ENCODE results near the gene ITK. TPM values are rescaled to one million over a fixed set of nuclear protein-coding genes. Genes with fewer than 3 reads are reported as not detected.

Gene ITK
- total RNA-seq, 3 donors from 2014 or later, result 3.3 to 4.4 (median 3.4) TPM

- no peaks in the 10 kb centered on the region for H3K4me1 ChIP-seq
- H3K27me3 ChIP-seq, result no peaks in the 10 kb centered on the region
- H3K36me3 ChIP-seq, result no peaks in the 10 kb centered on the region
- TF ChIP-seq POLR2A (IDR thresholded peaks at IDR 0.05) (no peak), CTCF (IDR thresholded peaks at IDR 0.05) (no peak), POLR2AphosphoS5 (IDR thresholded peaks at IDR 0.05) (no peak)
- intact Hi-C loops (cut with DNase I; ENCODE audit: low total_unique reads), result no loop called here
- no peak overlapping the region for H3K4me3 ChIP-seq
- no peak for DNase-seq (ENCODE audit: low spot score in 2 of 2)
- no peaks in the 10 kb centered on the region for H3K9me3 ChIP-seq
- H3K27ac ChIP-seq, result no peak overlapping the region
Observed at GRCh38 chr5:157282150-157282549, 101.5 kb downstream of the ITK start.

GRCh38 chr5:157283434-157283833 lies 102.8 kb downstream of the ITK start:
- intact Hi-C loops (cut with DNase I; ENCODE audit: low total_unique reads), result no loop called here
- H3K27ac ChIP-seq, result no peak overlapping the region
- DNase-seq (ENCODE audit: low spot score in 2 of 2), result no peak
- H3K9me3 ChIP-seq, result no peaks in the 10 kb centered on the region
- H3K36me3 ChIP-seq, result no peaks in the 10 kb centered on the region
- H3K4me3 ChIP-seq, result no peak overlapping the region
- no peaks in the 10 kb centered on the region for H3K4me1 ChIP-seq
- H3K27me3 ChIP-seq, result no peaks in the 10 kb centered on the region
- no peak for TF ChIP-seq CTCF (IDR thresholded peaks at IDR 0.05)

- no peaks in the 10 kb centered on the region for H3K9me3 ChIP-seq
- no peak overlapping the region for H3K4me3 ChIP-seq
- TF ChIP-seq POLR2A (IDR thresholded peaks at IDR 0.05), result no peak
- TF ChIP-seq CTCF (IDR thresholded peaks at IDR 0.05), result no peak
- TF ChIP-seq POLR2AphosphoS5 (IDR thresholded peaks at IDR 0.05), result no peak
- no peaks in the 10 kb centered on the region for H3K36me3 ChIP-seq
- no peaks in the 10 kb centered on the region for H3K4me1 ChIP-seq
- intact Hi-C loops (cut with DNase I; ENCODE audit: low total_unique reads), result no loop called here
- DNase-seq (ENCODE audit: low spot score in 2 of 2), result no peak
- no peak overlapping the region for H3K27ac ChIP-seq
- H3K27me3 ChIP-seq, result no peaks in the 10 kb centered on the region
Observed at GRCh38 chr5:157284458-157285212, 104.0 kb downstream of the ITK start.

GRCh38 chr5:157285310-157286035 lies 104.8 kb downstream of the ITK start:
- H3K4me1 ChIP-seq, result no peaks in the 10 kb centered on the region
- DNase-seq (ENCODE audit: low spot score in 2 of 2), result no peak

More at GRCh38 chr5:157285310-157286035, 104.8 kb downstream of the ITK start:
- Histone ChIP-seq H3K27ac (no peak overlapping the region), H3K4me3 (no peak overlapping the region), H3K36me3 (no peaks in the 10 kb centered on the region), H3K9me3 (no peaks in the 10 kb centered on the region), H3K27me3 (no peaks in the 10 kb centered on the region)
- TF ChIP-seq CTCF (IDR thresholded peaks at IDR 0.05), result no peak
- no peak for TF ChIP-seq POLR2AphosphoS5 (IDR thresholded peaks at IDR 0.05)
- no peak for TF ChIP-seq POLR2A (IDR thresholded peaks at IDR 0.05)
- intact Hi-C loops (cut with DNase I; ENCODE audit: low total_unique reads), result no loop called here

All from breast epithelium (tissue), 4 donors.